ENCODE data around the gene CHD9. TPM values are rescaled to one million over a fixed set of nuclear protein-coding genes. Genes with fewer than 3 reads are reported as not detected.

The CHD9 gene
- total RNA-seq, 1 experiment from 2014 or later, result 18.9 TPM

DNA sequence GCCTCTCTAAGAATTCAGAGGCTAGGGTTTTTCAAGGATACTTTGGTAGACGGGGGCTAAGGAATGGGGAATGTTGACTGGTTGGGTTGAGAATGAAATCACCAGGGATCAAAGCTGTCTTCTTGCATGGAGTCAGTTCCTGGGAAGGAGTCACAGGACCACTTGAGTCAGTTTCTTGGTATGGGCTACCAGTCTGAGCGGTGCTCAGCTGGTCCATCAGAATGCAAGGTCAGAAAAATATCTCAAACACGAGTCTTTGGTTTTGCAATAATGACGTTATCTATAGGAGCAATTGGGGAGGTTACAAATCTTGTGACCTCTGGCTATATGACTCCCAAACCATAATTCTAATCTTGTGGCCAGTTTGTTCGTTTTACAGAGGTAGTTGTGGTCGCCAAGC lies 20.5 kb upstream of the CHD9 start:
- Histone ChIP-seq H3K9me2 (ENCODE audit: insufficient read depth) (no peaks in the 10 kb centered on the region), H3K27me3 (ENCODE audit: insufficient read depth, low read length) (no peaks in the 10 kb centered on the region), H3K9ac (ENCODE audit: low read length) (no peak overlapping the region), H4K20me1 (ENCODE audit: insufficient read depth) (no peaks in the 10 kb centered on the region), H3K4me2 (ENCODE audit: low read length) (no peak overlapping the region), H3K9me3 (ENCODE audit: control insufficient read depth in 1 of 2, insufficient read depth in 1 of 2, low read depth in 1 of 2, low read length in 2 of 2) (peaks cover 0 to 6% of the 10 kb centered on the region in 2 experiments; a peak in 2 of 4 replicates), H2AFZ (ENCODE audit: low read depth, low read length, poor library complexity, severe bottlenecking) (no peak overlapping the region), H3K36me3 (ENCODE audit: control insufficient read depth in 1 of 2, insufficient read depth in 2 of 2, low read length in 2 of 2) (no peaks in the 10 kb centered on the region), H3K4me1 (ENCODE audit: control insufficient read depth in 1 of 2, insufficient read depth in 2 of 2, low read length in 2 of 2) (no peaks in the 10 kb centered on the region), H3K27ac (ENCODE audit: low read depth, low read length) (no peak overlapping the region), H3K79me2 (ENCODE audit: insufficient read depth, low read length) (no peaks in the 10 kb centered on the region), H3K4me3 (replicated peaks in 1 of 2; ENCODE audit: low read depth in 1 of 2, low read length in 2 of 2) (no peak overlapping the region)
- CTCF ChIA-PET, result no interaction called here
- TF ChIP-seq CEBPB (IDR thresholded peaks at IDR 0.05; ENCODE audit: low read depth), result no peak
- TF ChIP-seq, protein P1, sequence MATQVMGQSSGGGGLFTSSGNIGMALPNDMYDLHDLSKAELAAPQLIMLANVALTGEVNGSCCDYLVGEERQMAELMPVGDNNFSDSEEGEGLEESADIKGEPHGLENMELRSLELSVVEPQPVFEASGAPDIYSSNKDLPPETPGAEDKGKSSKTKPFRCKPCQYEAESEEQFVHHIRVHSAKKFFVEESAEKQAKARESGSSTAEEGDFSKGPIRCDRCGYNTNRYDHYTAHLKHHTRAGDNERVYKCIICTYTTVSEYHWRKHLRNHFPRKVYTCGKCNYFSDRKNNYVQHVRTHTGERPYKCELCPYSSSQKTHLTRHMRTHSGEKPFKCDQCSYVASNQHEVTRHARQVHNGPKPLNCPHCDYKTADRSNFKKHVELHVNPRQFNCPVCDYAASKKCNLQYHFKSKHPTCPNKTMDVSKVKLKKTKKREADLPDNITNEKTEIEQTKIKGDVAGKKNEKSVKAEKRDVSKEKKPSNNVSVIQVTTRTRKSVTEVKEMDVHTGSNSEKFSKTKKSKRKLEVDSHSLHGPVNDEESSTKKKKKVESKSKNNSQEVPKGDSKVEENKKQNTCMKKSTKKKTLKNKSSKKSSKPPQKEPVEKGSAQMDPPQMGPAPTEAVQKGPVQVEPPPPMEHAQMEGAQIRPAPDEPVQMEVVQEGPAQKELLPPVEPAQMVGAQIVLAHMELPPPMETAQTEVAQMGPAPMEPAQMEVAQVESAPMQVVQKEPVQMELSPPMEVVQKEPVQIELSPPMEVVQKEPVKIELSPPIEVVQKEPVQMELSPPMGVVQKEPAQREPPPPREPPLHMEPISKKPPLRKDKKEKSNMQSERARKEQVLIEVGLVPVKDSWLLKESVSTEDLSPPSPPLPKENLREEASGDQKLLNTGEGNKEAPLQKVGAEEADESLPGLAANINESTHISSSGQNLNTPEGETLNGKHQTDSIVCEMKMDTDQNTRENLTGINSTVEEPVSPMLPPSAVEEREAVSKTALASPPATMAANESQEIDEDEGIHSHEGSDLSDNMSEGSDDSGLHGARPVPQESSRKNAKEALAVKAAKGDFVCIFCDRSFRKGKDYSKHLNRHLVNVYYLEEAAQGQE (IDR thresholded peaks at IDR 0.05; ENCODE audit: low read depth), result no peak
- TF ChIP-seq EZH2phosphoT487 (IDR thresholded peaks at IDR 0.05; ENCODE audit: borderline replicate concordance), result no peak
- TF ChIP-seq, protein P2, sequence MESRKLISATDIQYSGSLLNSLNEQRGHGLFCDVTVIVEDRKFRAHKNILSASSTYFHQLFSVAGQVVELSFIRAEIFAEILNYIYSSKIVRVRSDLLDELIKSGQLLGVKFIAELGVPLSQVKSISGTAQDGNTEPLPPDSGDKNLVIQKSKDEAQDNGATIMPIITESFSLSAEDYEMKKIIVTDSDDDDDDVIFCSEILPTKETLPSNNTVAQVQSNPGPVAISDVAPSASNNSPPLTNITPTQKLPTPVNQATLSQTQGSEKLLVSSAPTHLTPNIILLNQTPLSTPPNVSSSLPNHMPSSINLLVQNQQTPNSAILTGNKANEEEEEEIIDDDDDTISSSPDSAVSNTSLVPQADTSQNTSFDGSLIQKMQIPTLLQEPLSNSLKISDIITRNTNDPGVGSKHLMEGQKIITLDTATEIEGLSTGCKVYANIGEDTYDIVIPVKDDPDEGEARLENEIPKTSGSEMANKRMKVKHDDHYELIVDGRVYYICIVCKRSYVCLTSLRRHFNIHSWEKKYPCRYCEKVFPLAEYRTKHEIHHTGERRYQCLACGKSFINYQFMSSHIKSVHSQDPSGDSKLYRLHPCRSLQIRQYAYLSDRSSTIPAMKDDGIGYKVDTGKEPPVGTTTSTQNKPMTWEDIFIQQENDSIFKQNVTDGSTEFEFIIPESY (IDR thresholded peaks at IDR 0.05; ENCODE audit: extremely low read depth, insufficient replicate concordance, low read length), result no peak
- TF ChIP-seq, protein P3, sequence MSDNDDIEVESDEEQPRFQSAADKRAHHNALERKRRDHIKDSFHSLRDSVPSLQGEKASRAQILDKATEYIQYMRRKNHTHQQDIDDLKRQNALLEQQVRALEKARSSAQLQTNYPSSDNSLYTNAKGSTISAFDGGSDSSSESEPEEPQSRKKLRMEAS (IDR thresholded peaks at IDR 0.05), result no peak
- TF ChIP-seq YY1 (IDR thresholded peaks at IDR 0.05; ENCODE audit: extremely low read depth, insufficient replicate concordance, low read depth, low read length), result no peak
- no peak for TF ChIP-seq ZFX (IDR thresholded peaks at IDR 0.05)
- no peak for TF ChIP-seq CBX3 (IDR thresholded peaks at IDR 0.05; ENCODE audit: low read depth)
- no peak for TF ChIP-seq SRF (IDR thresholded peaks at IDR 0.05; ENCODE audit: low read depth)
- TF ChIP-seq ELF1 (IDR thresholded peaks at IDR 0.05; ENCODE audit: borderline replicate concordance, low read depth), result no peak
- TF ChIP-seq, protein P4, sequence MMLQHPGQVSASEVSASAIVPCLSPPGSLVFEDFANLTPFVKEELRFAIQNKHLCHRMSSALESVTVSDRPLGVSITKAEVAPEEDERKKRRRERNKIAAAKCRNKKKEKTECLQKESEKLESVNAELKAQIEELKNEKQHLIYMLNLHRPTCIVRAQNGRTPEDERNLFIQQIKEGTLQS (IDR thresholded peaks at IDR 0.05), result no peak
- no peak for TF ChIP-seq JUND (IDR thresholded peaks at IDR 0.05)
- intact Hi-C loops (cut with micrococcal nuclease), result no loop called here
- DNase-seq (ENCODE audit: low read depth, low spot score), result no peak
- no peak for ATAC-seq
- no TSS peak for BruUV-seq (replicated peaks)
- POLR2A ChIA-PET, result no interaction called here
- RAD21 ChIA-PET (ENCODE audit: low non-redundant PET in 1 of 2, low total read pairs in 2 of 2, uncharacterized antibody in 2 of 2, unreplicated experiment in 2 of 2), result no interaction called here

Measured in HCT116 (cell line).